Loucy (cell line): ENCODE data around the gene CCHCR1.
"Not testable (repeated sequence)": the region's sequence is repeated elsewhere in the genome, so short reads cannot be mapped to it uniquely, and the experiment has no call there.

Experiments used
- EZH2phosphoT487 ChIP-seq: fragments of 200-600 bp; IDR thresholded peaks from 2 replicates; pipeline ENCODE4 v1.6.1; 2018; ENCODE audit warnings: antibody characterized with exemption, mild to moderate bottlenecking, moderate library complexity, borderline replicate concordance
- TF ChIP-seq, protein P1 (sequence below): fragments of 200-600 bp; sonication (generic); conservative IDR thresholded peaks from 2 replicates; pipeline ENCODE4 v1.5.1; 2014; ENCODE audit warnings: mild to moderate bottlenecking, antibody characterized with exemption, low read length

DNA sequence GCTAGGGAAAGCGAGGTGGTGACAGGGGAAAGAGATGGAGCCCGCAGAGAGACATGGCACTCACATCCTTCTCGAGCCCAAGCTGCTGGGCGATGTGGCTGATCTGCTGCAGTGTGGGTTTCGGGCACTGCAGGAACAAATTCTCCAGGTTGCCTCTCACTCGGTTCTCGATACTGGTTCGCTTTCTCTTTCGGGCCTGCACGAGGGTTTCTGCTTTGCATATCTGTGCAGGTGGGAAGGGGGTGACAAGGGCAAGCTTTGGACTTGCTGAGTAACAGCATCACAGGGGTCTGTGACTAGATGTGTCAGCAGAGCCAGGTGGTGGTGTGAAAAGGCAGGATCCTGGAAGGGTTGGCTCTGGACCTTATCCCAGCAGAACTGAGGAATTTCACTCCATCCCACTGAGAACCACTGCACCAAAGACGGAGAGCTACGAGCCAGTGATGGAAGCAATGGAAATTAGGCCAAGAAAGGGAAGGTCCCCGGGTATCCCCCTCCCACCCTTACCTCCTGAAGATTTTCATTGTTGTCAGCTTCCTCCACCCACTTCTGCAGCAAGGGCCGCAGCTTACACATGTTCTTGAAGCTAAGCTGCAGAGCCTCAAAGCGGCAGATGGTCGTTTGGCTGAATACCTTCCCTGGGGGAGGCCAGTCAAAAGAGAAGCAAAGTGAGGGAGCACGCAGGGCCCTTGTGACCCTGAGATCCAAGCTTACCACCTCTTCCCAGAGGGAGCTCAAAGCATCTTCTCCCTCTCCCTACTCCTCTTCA lies 7.6 kb upstream of the CCHCR1 start:
- TF ChIP-seq, protein P1, sequence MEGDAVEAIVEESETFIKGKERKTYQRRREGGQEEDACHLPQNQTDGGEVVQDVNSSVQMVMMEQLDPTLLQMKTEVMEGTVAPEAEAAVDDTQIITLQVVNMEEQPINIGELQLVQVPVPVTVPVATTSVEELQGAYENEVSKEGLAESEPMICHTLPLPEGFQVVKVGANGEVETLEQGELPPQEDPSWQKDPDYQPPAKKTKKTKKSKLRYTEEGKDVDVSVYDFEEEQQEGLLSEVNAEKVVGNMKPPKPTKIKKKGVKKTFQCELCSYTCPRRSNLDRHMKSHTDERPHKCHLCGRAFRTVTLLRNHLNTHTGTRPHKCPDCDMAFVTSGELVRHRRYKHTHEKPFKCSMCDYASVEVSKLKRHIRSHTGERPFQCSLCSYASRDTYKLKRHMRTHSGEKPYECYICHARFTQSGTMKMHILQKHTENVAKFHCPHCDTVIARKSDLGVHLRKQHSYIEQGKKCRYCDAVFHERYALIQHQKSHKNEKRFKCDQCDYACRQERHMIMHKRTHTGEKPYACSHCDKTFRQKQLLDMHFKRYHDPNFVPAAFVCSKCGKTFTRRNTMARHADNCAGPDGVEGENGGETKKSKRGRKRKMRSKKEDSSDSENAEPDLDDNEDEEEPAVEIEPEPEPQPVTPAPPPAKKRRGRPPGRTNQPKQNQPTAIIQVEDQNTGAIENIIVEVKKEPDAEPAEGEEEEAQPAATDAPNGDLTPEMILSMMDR, result not testable (repeated sequence)
- not testable (repeated sequence) for TF ChIP-seq EZH2phosphoT487
